Endothelial cell of umbilical vein (primary cell): ENCODE data around the gene SIRT2. TPM values are rescaled to one million over a fixed set of nuclear protein-coding genes. Genes with fewer than 3 reads are reported as not detected.

Experiments used
- BruUV-seq: library from RNA; stranded (reverse); fragments of 400-500 nt; replicated peaks from 2 replicates; lab custom pipeline; 2021; lab: Mats Ljungman, UMichigan
- CTCF ChIA-PET: fragments of 300-600, 350-600 bp; sonication (Branson Sonifier 250); formaldehyde crosslinking; loops from one replicate; lab custom pipeline; 2021; ENCODE audit warnings: antibody characterized with exemption, inconsistent platforms; lab: Charles Lee
- POLR2A ChIA-PET: fragments of 300-600, 350-600 bp; sonication (Branson Sonifier 250); formaldehyde crosslinking; loops from one replicate; lab custom pipeline; 2021; ENCODE audit warnings: antibody characterized with exemption, inconsistent platforms; lab: Charles Lee
- DNase-seq: peaks from one replicate; pipeline ENCODE4 v3.0.0-alpha.2; 2011; ENCODE audit warnings: low read depth, low spot score
- FAIRE-seq: peaks from 2 replicates; lab custom pipeline; 2011; peaks lifted over from hg19 to GRCh38; lab: Jason Lieb, UNC
- H2AFZ ChIP-seq: 2 replicates; pipeline ENCODE4 v1.6.0; 2012; ENCODE audit warnings: low read depth, low read length, control low read depth, inconsistent platforms
- H3K27ac ChIP-seq: 2 replicates; pipeline ENCODE4 v1.5.1; 2011; ENCODE audit warnings: low read depth, mild to moderate bottlenecking, control low read depth, low read length, moderate library complexity; ENCODE audit not compliant: insufficient read depth
- H3K27me3 ChIP-seq, 2 experiments: 2 replicates each; pipeline versions ENCODE4 v1.6.0 to v1.6.1; 2011; ENCODE audit warnings: low read length in 2 of 2, mixed read lengths in 1 of 2; ENCODE audit not compliant: control insufficient read depth in 2 of 2, insufficient read depth in 2 of 2
- H3K36me3 ChIP-seq, 2 experiments: 2 replicates in 1 of 2; 3 replicates in 1 of 2; pipeline ENCODE4 v1.5.1; 2011; ENCODE audit warnings: low read length in 2 of 2, mild to moderate bottlenecking in 1 of 2, moderate library complexity in 1 of 2; ENCODE audit not compliant: control insufficient read depth in 2 of 2, insufficient read depth in 2 of 2; ENCODE audit errors: extremely low read depth in 1 of 2
- H3K4me1 ChIP-seq: 3 replicates; pipeline ENCODE4 v1.5.1; 2011; ENCODE audit warnings: mild to moderate bottlenecking, low read length; ENCODE audit not compliant: control insufficient read depth, insufficient read depth; ENCODE audit errors: extremely low read depth
- H3K4me2 ChIP-seq: 2 replicates; pipeline ENCODE4 v1.6.1; 2011; ENCODE audit warnings: low read length, control low read depth, mixed read lengths; ENCODE audit not compliant: insufficient read depth
- H3K4me3 ChIP-seq, 3 experiments: fragments of 200-600 bp in 1 of 3; sonication (generic), shearing (Covaris generic) in 1 of 3; replicated peaks in 1 of 3; 2 replicates each; pipeline ENCODE4 v1.5.1; 2011 to 2016; ENCODE audit warnings: control low read depth in 3 of 3, low read length in 3 of 3, mild to moderate bottlenecking in 2 of 3, inconsistent platforms in 1 of 3, low read depth in 1 of 3, moderate library complexity in 1 of 3; ENCODE audit not compliant: insufficient read depth in 1 of 3
- H3K79me2 ChIP-seq: 2 replicates; pipeline ENCODE4 v1.6.0; 2012; ENCODE audit warnings: low read length, inconsistent platforms; ENCODE audit not compliant: control insufficient read depth, insufficient read depth
- H3K9ac ChIP-seq: replicated peaks from 2 replicates; pipeline ENCODE3; 2011; ENCODE audit warnings: low read length, control low read depth; ENCODE audit not compliant: insufficient read depth; ENCODE audit errors: extremely low read depth
- H3K9me1 ChIP-seq: replicated peaks from 3 replicates; pipeline ENCODE4 v1.6.0; 2011; ENCODE audit warnings: mild to moderate bottlenecking, low read length; ENCODE audit not compliant: control insufficient read depth, insufficient read depth; ENCODE audit errors: extremely low read depth
- H3K9me3 ChIP-seq: replicated peaks from 2 replicates; pipeline ENCODE4 v1.5.1; 2012; ENCODE audit warnings: low read length, inconsistent platforms; ENCODE audit not compliant: control insufficient read depth, insufficient read depth
- H4K20me1 ChIP-seq: replicated peaks from 2 replicates; pipeline ENCODE3; 2011; ENCODE audit warnings: mild to moderate bottlenecking, low read length; ENCODE audit not compliant: control insufficient read depth, insufficient read depth; ENCODE audit errors: extremely low read depth
- EZH2 ChIP-seq: IDR thresholded peaks from 2 replicates; pipeline ENCODE4 v1.6.1; 2012; ENCODE audit warnings: borderline replicate concordance, low read depth, mild to moderate bottlenecking, moderate library complexity, low read length, inconsistent platforms; ENCODE audit not compliant: severe bottlenecking
- FOS ChIP-seq: IDR thresholded peaks from 2 replicates; pipeline ENCODE4 v1.6.1; 2011; ENCODE audit warnings: mild to moderate bottlenecking, low read length, moderate library complexity, borderline replicate concordance; ENCODE audit not compliant: insufficient read depth
- GATA2 ChIP-seq: IDR thresholded peaks from 2 replicates; pipeline ENCODE4 v1.7.0; 2011; ENCODE audit warnings: low read depth, mild to moderate bottlenecking, moderate library complexity, mixed read lengths, low read length; ENCODE audit not compliant: insufficient read length, insufficient read depth
- JUN ChIP-seq: IDR thresholded peaks from 2 replicates; pipeline ENCODE4 v1.6.1; 2011; ENCODE audit warnings: borderline replicate concordance, low read depth; ENCODE audit not compliant: insufficient read length, insufficient read depth
- MYC ChIP-seq: IDR thresholded peaks from one replicate; pipeline ENCODE4 v1.6.1; 2011; ENCODE audit warnings: mild to moderate bottlenecking, low read depth, low read length
- POLR2A ChIP-seq: IDR thresholded peaks from 2 replicates; pipeline ENCODE4 v1.6.1; 2012; ENCODE audit warnings: low read depth, mild to moderate bottlenecking, control low read depth, low read length
- POLR2AphosphoS5 ChIP-seq: IDR thresholded peaks from 2 replicates; pipeline ENCODE4 v1.6.1; 2012; ENCODE audit warnings: low read depth, mild to moderate bottlenecking, control low read depth, low read length, moderate library complexity; ENCODE audit not compliant: insufficient read depth
- dilution Hi-C: fragments of 300-500 bp; cut with MboI; formaldehyde crosslinking; loops from one replicate; pipeline ENCODE4 v1.15.0; 2019; ENCODE audit warnings: low sequenced_read_pairs; ENCODE audit not compliant: extremely low pct_ligation_motif_present
- intact Hi-C: fragments of 100-400 bp; cut with micrococcal nuclease; formaldehyde crosslinking; loops from one replicate; pipeline ENCODE4 v1.10.0; 2022
- polyA plus RNA-seq, 4 experiments: library from polyadenylated mRNA; depleted of rRNA in 3 of 4; stranded (reverse) in 3 of 4; unstranded in 1 of 4; fragments of >200 nt; gene quantifications; 2 replicates each; pipeline versions ENCODE4 v1.2.1 to v1.2.3, GENCODE V29; 2011 to 2012; ENCODE audit warnings: missing spikeins in 1 of 4
- total RNA-seq: library from RNA; stranded (reverse); gene quantifications from 2 replicates; pipeline ENCODE4 v1.2.3, GENCODE V29; 2021
- TF ChIP-seq, protein P1 (sequence below), 2 donors: IDR thresholded peaks; 1 replicate in 1 of 2; 2 replicates in 1 of 2; pipeline ENCODE4 v1.5.1; 2011; ENCODE audit warnings: low read length in 2 of 2, mild to moderate bottlenecking in 2 of 2, moderate library complexity in 2 of 2, control low read depth in 1 of 2, inconsistent platforms in 1 of 2, low read depth in 1 of 2; ENCODE audit not compliant: insufficient read depth in 1 of 2; ENCODE audit errors: extremely low read depth in 1 of 2
- TF ChIP-seq, protein P2 (sequence below): IDR thresholded peaks from 2 replicates; pipeline ENCODE4 v1.6.1; 2011; ENCODE audit not compliant: insufficient read depth, insufficient read length

SIRT2 gene
- total and polyA plus RNA-seq, 2 donors (not counting 3 experiments of a cell fraction or from before 2014, with no cell fraction given) = 47.6 to 72.5 TPM

DNA sequence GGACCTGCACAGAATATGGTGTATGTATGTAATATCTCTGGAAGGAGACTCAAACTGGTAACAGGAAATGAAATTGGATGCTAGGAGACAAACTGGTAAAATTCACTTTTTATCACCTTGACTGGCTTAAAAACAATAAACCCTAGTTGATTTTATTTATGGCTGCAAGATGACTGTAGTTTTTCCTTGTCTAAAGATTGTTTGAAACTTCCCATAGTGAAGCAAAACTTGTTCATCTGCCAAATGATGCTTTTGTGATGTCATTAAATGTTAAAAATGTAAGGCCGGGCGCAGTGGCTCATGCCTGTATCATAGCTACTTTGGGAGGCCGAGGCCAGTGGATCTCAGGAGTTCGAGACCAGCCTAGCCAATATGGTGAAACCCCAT lies 65.3 kb downstream of the SIRT2 start:
- peaks cover 22 to 30% of the 10 kb centered on the region in 2 experiments for H3K36me3 ChIP-seq
- no peak overlapping the region for H2AFZ ChIP-seq
- H3K9ac ChIP-seq = no peak overlapping the region
- no peak overlapping the region for H3K4me3 ChIP-seq
- dilution Hi-C loops (no loop called here), intact Hi-C loops (loop anchor here (5.0 kb wide), 3 partner anchors 42 to 97 kb away; no protein-coding TSS in a partner anchor)
- no peaks in the 10 kb centered on the region for H3K9me1 ChIP-seq
- ChIA-PET CTCF (interaction anchor here (0.9 kb wide), 1 partner anchor 97 kb away, joined by 3 read pairs; the partner anchor contains the start of genes MRPS12 and SARS2), POLR2A (interaction anchor here (0.8 kb wide), 1 partner anchor 15 kb away, joined by 3 read pairs; no protein-coding TSS in a partner anchor)
- no TSS peak for BruUV-seq
- H3K27me3 ChIP-seq = no peaks in the 10 kb centered on the region
- no peaks in the 10 kb centered on the region for H4K20me1 ChIP-seq
- H3K4me2 ChIP-seq = no peak overlapping the region
- H3K4me1 ChIP-seq = peaks cover 13% of the 10 kb centered on the region
- H3K9me3 ChIP-seq = no peaks in the 10 kb centered on the region
- no peak for DNase-seq
- no peak for FAIRE-seq
- TF ChIP-seq FOS (no peak), EZH2 (no peak), POLR2A (no peak), MYC (no peak), POLR2AphosphoS5 (no peak), JUN (no peak), GATA2 (no peak)
- TF ChIP-seq, protein P1, sequence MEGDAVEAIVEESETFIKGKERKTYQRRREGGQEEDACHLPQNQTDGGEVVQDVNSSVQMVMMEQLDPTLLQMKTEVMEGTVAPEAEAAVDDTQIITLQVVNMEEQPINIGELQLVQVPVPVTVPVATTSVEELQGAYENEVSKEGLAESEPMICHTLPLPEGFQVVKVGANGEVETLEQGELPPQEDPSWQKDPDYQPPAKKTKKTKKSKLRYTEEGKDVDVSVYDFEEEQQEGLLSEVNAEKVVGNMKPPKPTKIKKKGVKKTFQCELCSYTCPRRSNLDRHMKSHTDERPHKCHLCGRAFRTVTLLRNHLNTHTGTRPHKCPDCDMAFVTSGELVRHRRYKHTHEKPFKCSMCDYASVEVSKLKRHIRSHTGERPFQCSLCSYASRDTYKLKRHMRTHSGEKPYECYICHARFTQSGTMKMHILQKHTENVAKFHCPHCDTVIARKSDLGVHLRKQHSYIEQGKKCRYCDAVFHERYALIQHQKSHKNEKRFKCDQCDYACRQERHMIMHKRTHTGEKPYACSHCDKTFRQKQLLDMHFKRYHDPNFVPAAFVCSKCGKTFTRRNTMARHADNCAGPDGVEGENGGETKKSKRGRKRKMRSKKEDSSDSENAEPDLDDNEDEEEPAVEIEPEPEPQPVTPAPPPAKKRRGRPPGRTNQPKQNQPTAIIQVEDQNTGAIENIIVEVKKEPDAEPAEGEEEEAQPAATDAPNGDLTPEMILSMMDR (IDR thresholded peaks at IDR 0.05; ENCODE audit: extremely low read depth in 1 of 2, insufficient read depth in 1 of 2, low read depth in 1 of 2, low read length in 2 of 2) = no peak
- TF ChIP-seq, protein P2, sequence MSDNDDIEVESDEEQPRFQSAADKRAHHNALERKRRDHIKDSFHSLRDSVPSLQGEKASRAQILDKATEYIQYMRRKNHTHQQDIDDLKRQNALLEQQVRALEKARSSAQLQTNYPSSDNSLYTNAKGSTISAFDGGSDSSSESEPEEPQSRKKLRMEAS = no peak
- no peak overlapping the region for H3K27ac ChIP-seq
- no peaks in the 10 kb centered on the region for H3K79me2 ChIP-seq
